Measurements from ENCODE around the gene GNS.

Gene GNS

GRCh38 chr12:64759035-64759894 is at the start of gene GNS:
Gene GNS, minus strand, starts transcription at chr12:64759406. Its CDS starts 130 bp downstream, at chr12:64759276.
- DNase-seq: peak; percentile 90

- no peak for DNase-seq
Observed at GRCh38 chr12:64808110-64808509, 48.9 kb upstream of the GNS start.

GRCh38 chr12:64806593-64807460 is 47.6 kb upstream of the GNS start:
- DNase-seq: no peak

- no peak for DNase-seq
Observed at GRCh38 chr12:64806173-64806572, 47.0 kb upstream of the GNS start.

GRCh38 chr12:64802180-64802775 is 43.1 kb upstream of the GNS start:
- peak; percentile 33 for DNase-seq

- DNase-seq: no peak
Observed at GRCh38 chr12:64801381-64801780, 42.2 kb upstream of the GNS start.

- DNase-seq: no peak
Observed at GRCh38 chr12:64800640-64801039, 41.4 kb upstream of the GNS start.

- DNase-seq: no peak
Observed at GRCh38 chr12:64798165-64798564, 39.0 kb upstream of the GNS start.

- DNase-seq: no peak
Observed at GRCh38 chr12:64797156-64797555, 38.0 kb upstream of the GNS start.

GRCh38 chr12:64796205-64796845 is 37.1 kb upstream of the GNS start:
- peak; percentile 86 for DNase-seq

GRCh38 chr12:64794305-64794704 is 35.1 kb upstream of the GNS start:
- no peak for DNase-seq

- no peak for DNase-seq
Observed at GRCh38 chr12:64793610-64794009, 34.4 kb upstream of the GNS start.

- no peak for DNase-seq
Observed at GRCh38 chr12:64792128-64792527, 32.9 kb upstream of the GNS start.

GRCh38 chr12:64791036-64791435 is 31.8 kb upstream of the GNS start:
- no peak for DNase-seq

- DNase-seq: no peak
Observed at GRCh38 chr12:64790166-64790565, 31.0 kb upstream of the GNS start.

GRCh38 chr12:64785838-64786237 is 26.6 kb upstream of the GNS start:
- DNase-seq: no peak

GRCh38 chr12:64782191-64782876 is 23.1 kb upstream of the GNS start:
- DNase-seq: no peak

- DNase-seq: no peak
Observed at GRCh38 chr12:64781280-64782190, 22.3 kb upstream of the GNS start.

- DNase-seq: peak; percentile 56
Observed at GRCh38 chr12:64780531-64781279, 21.5 kb upstream of the GNS start.

GRCh38 chr12:64780132-64780530 is 20.9 kb upstream of the GNS start:
- DNase-seq: peak; percentile 56
